ENCODE data around the gene TMED1. TPM values are rescaled to one million over a fixed set of nuclear protein-coding genes. Genes with fewer than 3 reads are reported as not detected.

Gene TMED1
- total RNA-seq, 2 donors from 2014 or later = 41.9 to 47.8 TPM

GRCh38 chr19:10812196-10812595, 23.8 kb downstream of the TMED1 start:
- H3K4me3 ChIP-seq = no peak overlapping the region
- H3K27me3 ChIP-seq (replicated peaks; ENCODE audit: insufficient read depth) = no peaks in the 10 kb centered on the region
- intact Hi-C loops (cut with DNase I) = no loop called here
- no peaks in the 10 kb centered on the region for H3K4me1 ChIP-seq (replicated peaks)
- H3K36me3 ChIP-seq = no peaks in the 10 kb centered on the region
- DNase-seq (ENCODE audit: low spot score) = no peak
- WGBS = 89% methylated on average over 13 of the region's 19 CpGs
- no peak overlapping the region for H3K27ac ChIP-seq
- TF ChIP-seq POLR2A (IDR thresholded peaks at IDR 0.05) = no peak
- TF ChIP-seq POLR2AphosphoS5 (IDR thresholded peaks at IDR 0.05) = no peak
- TF ChIP-seq CTCF (IDR thresholded peaks at IDR 0.05) = no peak
- H3K9me3 ChIP-seq = no peaks in the 10 kb centered on the region

- Histone ChIP-seq H3K4me3 (no peak overlapping the region), H3K4me1 (replicated peaks) (no peaks in the 10 kb centered on the region), H3K36me3 (no peaks in the 10 kb centered on the region), H3K27ac (no peak overlapping the region), H3K9me3 (no peaks in the 10 kb centered on the region), H3K27me3 (replicated peaks; ENCODE audit: insufficient read depth) (no peaks in the 10 kb centered on the region)
- TF ChIP-seq CTCF (IDR thresholded peaks at IDR 0.05) (no peak), POLR2AphosphoS5 (IDR thresholded peaks at IDR 0.05) (no peak), POLR2A (IDR thresholded peaks at IDR 0.05) (no peak)
- intact Hi-C loops (cut with DNase I) = no loop called here
- DNase-seq (ENCODE audit: low spot score) = no peak
- WGBS = 93% methylated on average over 14 of the region's 17 CpGs
Observed at GRCh38 chr19:10811391-10812111, 24.5 kb downstream of the TMED1 start.

DNA sequence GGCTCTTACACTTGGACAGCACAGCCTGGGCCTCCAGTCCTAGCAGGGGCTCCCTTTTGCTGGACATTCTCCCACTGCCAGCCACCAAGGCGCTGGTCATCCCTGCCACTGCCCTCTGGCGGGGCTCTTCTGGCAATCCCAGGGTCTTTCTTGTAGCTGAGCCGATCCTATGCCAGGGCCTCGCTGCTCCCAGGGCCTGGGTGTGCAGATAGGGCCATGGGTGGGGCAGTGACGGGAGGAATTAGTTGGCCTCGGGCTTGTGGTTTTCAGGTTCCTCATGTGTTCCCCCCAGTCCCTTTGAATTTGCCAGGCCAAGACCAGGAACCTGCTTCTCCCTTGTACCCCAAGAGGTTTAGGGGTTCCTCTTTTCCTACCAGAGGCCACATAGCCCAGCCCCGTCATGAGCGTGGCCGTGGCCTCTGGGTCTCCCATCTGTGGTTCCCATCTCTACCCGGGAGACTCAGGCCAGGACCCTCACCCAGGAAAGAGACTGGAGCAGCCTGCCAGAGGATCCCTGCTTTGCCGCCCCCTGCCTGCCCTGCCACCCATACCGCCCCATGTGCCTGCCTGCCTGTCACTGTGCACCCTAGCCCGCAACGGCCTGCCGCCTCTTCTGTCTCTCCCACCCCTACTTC, 26.2 kb downstream of the TMED1 start:
- no peaks in the 10 kb centered on the region for H3K36me3 ChIP-seq
- H3K27ac ChIP-seq = no peak overlapping the region

DNA sequence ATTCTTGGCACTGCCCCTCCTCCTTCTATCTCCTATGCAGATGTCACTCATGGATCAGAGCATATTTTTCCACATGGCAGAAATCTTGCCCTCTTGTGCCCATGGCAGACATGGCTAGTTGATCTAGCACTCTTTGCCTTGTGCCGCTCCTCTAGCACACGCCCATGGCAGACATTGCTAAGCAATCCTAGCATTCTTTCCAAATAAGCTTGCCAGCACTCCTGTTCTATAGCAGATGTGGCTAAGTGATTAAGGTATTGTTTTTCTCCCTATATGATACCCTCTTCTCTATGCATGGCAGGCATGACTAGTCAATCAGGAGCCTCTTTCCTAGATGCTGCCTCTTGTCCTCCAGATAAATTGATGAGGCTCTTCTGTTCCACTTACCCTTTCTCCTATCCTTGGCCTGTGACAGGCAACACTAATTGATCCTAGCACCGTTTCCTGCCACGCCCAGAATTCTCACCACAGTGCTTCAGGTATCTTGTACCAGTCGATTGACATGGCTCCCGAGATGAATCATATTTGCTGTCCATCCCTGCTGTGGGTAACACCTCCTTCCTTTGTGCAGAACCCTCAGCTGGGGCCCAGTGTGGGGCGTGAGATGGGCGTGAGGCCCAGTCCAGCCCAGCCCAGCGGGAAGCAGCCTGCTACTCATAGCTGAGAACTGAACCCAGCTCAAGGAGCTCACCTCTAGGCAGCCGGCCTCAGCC, 26.9 kb downstream of the TMED1 start:
- H3K36me3 ChIP-seq = peaks cover 0 to 6% of the 10 kb centered on the region in 2 donors
- no peaks in the 10 kb centered on the region for H3K4me1 ChIP-seq (replicated peaks)
- H3K27me3 ChIP-seq (replicated peaks; ENCODE audit: insufficient read depth) = no peaks in the 10 kb centered on the region
- 71% methylated on average over 10 of the region's 10 CpGs for WGBS
- H3K9me3 ChIP-seq = no peaks in the 10 kb centered on the region
- intact Hi-C loops (cut with DNase I) = no loop called here
- DNase-seq (ENCODE audit: low spot score) = no peak
- no peak overlapping the region for H3K27ac ChIP-seq
- no peak overlapping the region for H3K4me3 ChIP-seq
- TF ChIP-seq POLR2AphosphoS5 (IDR thresholded peaks at IDR 0.05) = no peak

More for the DNA sequence above, 26.2 kb downstream of the TMED1 start:
- intact Hi-C loops (cut with DNase I) = no loop called here
- DNase-seq (ENCODE audit: low spot score) = no peak
- H3K4me3 ChIP-seq = no peak overlapping the region
- 84% methylated on average over 15 of the region's 15 CpGs for WGBS
- TF ChIP-seq POLR2AphosphoS5 (IDR thresholded peaks at IDR 0.05) (no peak), CTCF (IDR thresholded peaks at IDR 0.05) (no peak), POLR2A (IDR thresholded peaks at IDR 0.05) (no peak)
- no peaks in the 10 kb centered on the region for H3K4me1 ChIP-seq (replicated peaks)
- H3K27me3 ChIP-seq (replicated peaks; ENCODE audit: insufficient read depth) = no peaks in the 10 kb centered on the region
- H3K9me3 ChIP-seq = no peaks in the 10 kb centered on the region

DNA sequence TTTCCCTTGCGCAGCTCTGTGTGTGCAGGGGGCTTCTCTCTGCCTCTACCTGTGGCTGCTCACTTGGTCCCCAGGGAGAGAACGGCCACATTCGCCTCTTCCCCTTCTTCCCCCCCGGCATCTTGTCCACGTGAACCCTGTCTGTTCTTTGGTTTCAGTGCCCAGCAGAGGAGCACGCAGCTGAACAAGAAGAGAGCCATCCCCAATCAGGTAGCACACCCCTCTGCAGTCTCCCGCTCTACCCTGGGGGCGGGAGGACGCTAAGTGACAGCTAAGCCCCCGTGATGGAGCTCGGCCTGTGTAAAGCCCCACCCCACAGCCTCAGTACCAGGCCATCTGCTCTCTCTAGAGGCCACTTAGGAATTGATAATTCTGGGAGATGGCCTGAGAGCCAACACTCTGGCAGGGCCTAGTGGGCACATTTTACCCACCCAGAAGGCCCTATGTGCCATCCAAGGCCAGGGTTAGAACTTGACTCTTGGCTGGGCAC, 30.2 kb downstream of the TMED1 start:
- no peak for DNase-seq (ENCODE audit: low spot score)
- H3K27ac ChIP-seq = no peak overlapping the region
- H3K9me3 ChIP-seq = no peaks in the 10 kb centered on the region
- no peaks in the 10 kb centered on the region for H3K27me3 ChIP-seq (replicated peaks; ENCODE audit: insufficient read depth)
- peaks cover 8 to 10% of the 10 kb centered on the region in 2 donors for H3K36me3 ChIP-seq
- H3K4me1 ChIP-seq (replicated peaks) = no peaks in the 10 kb centered on the region
- no peak for TF ChIP-seq POLR2A (IDR thresholded peaks at IDR 0.05)
- no peak for TF ChIP-seq CTCF (IDR thresholded peaks at IDR 0.05)
- no peak for TF ChIP-seq POLR2AphosphoS5 (IDR thresholded peaks at IDR 0.05)
- WGBS = 89% methylated on average over 11 of the region's 11 CpGs
- intact Hi-C loops (cut with DNase I) = no loop called here
- no peak overlapping the region for H3K4me3 ChIP-seq

Measured in prostate gland (tissue), 2 donors.